Glutamatergic neuron (in vitro differentiated cells): Measurements from ENCODE around the gene CD8B. TPM values are rescaled to one million over a fixed set of nuclear protein-coding genes. Genes with fewer than 3 reads are reported as not detected.

Experiments used
- DNase-seq: peaks from one replicate; pipeline ENCODE4 v3.0.0; 2022
- H3K27ac Mint-ChIP-seq: one replicate; pipeline ENCODE4 v1.8.0; 2020; ENCODE audit warnings: mild to moderate bottlenecking, mixed read lengths, inconsistent platforms; ENCODE audit not compliant: unreplicated experiment
- H3K27me3 Mint-ChIP-seq: one replicate; pipeline ENCODE4 v1.8.0; 2020; ENCODE audit warnings: mild to moderate bottlenecking, moderate library complexity, mixed read lengths, inconsistent platforms; ENCODE audit not compliant: unreplicated experiment
- H3K36me3 Mint-ChIP-seq: one replicate; pipeline ENCODE4 v1.8.0; 2020; ENCODE audit warnings: mild to moderate bottlenecking, mixed read lengths, inconsistent platforms; ENCODE audit not compliant: unreplicated experiment
- H3K4me1 Mint-ChIP-seq: one replicate; pipeline ENCODE4 v1.8.0; 2020; ENCODE audit warnings: mild to moderate bottlenecking, low read depth, mixed read lengths, inconsistent platforms; ENCODE audit not compliant: unreplicated experiment
- H3K4me3 Mint-ChIP-seq: one replicate; pipeline ENCODE4 v1.8.0; 2020; ENCODE audit warnings: mild to moderate bottlenecking, mixed read lengths, inconsistent platforms; ENCODE audit not compliant: unreplicated experiment
- H3K9me3 Mint-ChIP-seq: one replicate; pipeline ENCODE4 v1.8.0; 2020; ENCODE audit warnings: mild to moderate bottlenecking, moderate library complexity, mixed read lengths, inconsistent platforms; ENCODE audit not compliant: unreplicated experiment
- total RNA-seq: library from RNA; stranded (reverse); fragmentation: NEBNext Ultra II Directional; extraction: Animal tissue kit (Norgen Biotek cat#: 25700); gene quantifications from one replicate; pipeline ENCODE4 v1.2.1, GENCODE V29; 2021; ENCODE audit not compliant: unreplicated experiment
- TF ChIP-seq, protein P1 (sequence below): fragments of 200-600 bp; sonication (generic); IDR thresholded peaks from one replicate; pipeline ENCODE4 v1.5.0; 2021; ENCODE audit not compliant: partially characterized antibody, unreplicated experiment

The CD8B gene
- total RNA-seq, 1 donor from 2014 or later, result not detected

DNA sequence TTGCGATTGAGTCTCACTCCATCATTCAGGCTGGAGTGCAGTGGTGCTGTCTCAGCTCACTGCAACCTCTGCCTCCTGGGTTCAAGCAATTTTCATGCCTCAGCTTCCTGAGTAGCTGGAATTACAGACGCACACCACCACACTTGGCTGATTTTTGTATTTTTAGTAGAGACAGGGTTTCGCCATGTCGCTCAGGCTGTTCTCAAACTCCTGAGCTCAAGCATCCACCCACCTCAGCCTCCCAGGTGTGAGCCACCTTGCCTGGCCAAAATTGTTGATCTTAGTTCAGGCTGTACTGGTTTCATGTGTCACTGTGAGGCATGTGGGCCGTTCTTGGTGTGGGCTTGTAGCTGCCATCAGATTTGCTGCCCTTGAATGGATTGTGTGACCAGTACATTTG lies 89.1 kb downstream of the CD8B start:
- H3K27me3 Mint-ChIP-seq, result no peaks in the 10 kb centered on the region
- H3K4me1 Mint-ChIP-seq, result no peaks in the 10 kb centered on the region
- H3K9me3 Mint-ChIP-seq, result no peaks in the 10 kb centered on the region
- no peak overlapping the region for H3K4me3 Mint-ChIP-seq
- no peaks in the 10 kb centered on the region for H3K36me3 Mint-ChIP-seq
- H3K27ac Mint-ChIP-seq, result no peak overlapping the region
- TF ChIP-seq, protein P1, sequence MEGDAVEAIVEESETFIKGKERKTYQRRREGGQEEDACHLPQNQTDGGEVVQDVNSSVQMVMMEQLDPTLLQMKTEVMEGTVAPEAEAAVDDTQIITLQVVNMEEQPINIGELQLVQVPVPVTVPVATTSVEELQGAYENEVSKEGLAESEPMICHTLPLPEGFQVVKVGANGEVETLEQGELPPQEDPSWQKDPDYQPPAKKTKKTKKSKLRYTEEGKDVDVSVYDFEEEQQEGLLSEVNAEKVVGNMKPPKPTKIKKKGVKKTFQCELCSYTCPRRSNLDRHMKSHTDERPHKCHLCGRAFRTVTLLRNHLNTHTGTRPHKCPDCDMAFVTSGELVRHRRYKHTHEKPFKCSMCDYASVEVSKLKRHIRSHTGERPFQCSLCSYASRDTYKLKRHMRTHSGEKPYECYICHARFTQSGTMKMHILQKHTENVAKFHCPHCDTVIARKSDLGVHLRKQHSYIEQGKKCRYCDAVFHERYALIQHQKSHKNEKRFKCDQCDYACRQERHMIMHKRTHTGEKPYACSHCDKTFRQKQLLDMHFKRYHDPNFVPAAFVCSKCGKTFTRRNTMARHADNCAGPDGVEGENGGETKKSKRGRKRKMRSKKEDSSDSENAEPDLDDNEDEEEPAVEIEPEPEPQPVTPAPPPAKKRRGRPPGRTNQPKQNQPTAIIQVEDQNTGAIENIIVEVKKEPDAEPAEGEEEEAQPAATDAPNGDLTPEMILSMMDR, result no peak
- no peak for DNase-seq

DNA sequence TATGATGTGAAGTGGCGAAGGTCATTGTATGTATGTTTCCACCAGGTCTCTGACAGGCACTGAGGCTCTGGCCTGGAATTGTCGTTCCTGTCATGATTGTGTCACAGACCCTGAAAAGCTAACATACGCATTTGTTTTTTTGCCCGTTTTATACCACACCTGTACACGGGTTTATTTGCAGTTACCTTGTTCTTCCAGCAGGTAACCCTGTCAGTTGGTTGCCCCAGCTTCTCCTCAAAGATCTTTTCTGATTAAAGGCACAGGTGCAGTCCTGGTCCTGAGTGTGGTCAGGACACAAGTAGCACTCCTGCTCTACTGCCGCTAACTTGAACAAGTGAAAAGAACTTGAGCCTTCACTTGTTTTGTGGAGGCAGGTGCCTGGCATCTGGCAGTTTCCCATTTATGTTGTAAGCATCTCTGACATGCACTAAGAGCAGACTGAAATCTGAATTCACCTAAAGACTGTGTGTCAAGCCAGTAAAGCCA lies 90.8 kb downstream of the CD8B start:
- no peaks in the 10 kb centered on the region for H3K36me3 Mint-ChIP-seq
- H3K27ac Mint-ChIP-seq, result no peak overlapping the region
- H3K4me1 Mint-ChIP-seq, result no peaks in the 10 kb centered on the region
- no peak for DNase-seq
- H3K4me3 Mint-ChIP-seq, result no peak overlapping the region
- H3K9me3 Mint-ChIP-seq, result no peaks in the 10 kb centered on the region
- H3K27me3 Mint-ChIP-seq, result no peaks in the 10 kb centered on the region
- TF ChIP-seq, protein P1, result no peak

DNA sequence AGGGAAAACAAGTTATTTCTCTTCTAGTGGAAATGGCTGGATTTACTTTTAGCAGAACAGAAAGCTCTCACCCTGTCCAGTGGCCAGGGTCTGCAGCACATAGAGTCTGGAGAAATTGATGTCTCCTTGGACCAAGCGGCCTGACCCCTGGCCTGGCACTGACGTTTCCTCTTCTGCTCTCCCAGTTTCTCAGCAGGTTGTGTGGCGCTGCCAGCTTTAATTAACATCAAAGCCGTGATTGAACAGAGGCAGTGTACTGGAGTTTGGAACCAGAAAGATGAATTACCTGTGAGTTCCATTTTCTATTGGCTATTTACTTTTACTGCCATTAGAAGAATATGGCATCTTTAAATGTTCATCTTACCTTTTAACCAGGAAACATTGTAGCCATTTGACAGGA lies 91.8 kb downstream of the CD8B start:
- no peak for DNase-seq
- H3K4me1 Mint-ChIP-seq, result peaks cover 1% of the 10 kb centered on the region
- H3K9me3 Mint-ChIP-seq, result no peaks in the 10 kb centered on the region
- TF ChIP-seq, protein P1, result no peak
- no peaks in the 10 kb centered on the region for H3K27me3 Mint-ChIP-seq
- no peak overlapping the region for H3K27ac Mint-ChIP-seq
- no peaks in the 10 kb centered on the region for H3K36me3 Mint-ChIP-seq
- no peak overlapping the region for H3K4me3 Mint-ChIP-seq

DNA sequence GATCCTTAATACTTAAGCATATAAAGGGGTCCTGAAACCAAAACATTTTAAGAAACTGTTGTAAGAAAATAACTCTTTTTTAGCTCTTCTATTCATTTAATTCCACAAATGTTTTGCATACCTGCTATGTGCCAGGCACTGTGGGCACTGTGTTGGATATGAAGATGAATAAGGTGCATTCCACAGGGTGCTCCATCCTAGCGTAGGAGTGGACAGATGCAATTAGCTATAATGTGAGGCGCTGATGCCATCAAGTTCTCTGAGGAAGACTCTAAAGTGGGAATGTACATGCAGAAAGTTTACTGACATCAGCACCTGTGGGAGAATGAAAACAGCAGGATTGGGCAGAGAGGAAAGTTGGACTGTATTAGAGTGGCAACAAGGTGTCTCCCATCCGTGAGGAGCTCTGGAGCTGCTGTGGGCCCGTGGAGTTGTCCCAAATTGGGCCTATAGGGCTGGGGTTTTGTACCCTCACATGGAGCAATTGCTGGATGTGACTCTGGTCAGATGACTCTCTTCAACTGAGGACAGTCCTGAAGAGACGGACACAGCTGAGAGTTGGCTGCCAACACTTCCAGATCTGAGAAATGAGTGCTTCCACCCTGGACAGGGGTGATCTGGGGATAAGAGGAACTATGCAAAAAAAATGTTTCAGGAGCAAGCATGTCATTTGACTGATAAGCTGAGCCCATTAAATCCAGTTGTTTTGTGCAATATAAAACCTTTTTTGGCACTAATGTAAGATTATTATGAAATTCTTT lies 93.3 kb downstream of the CD8B start:
- H3K36me3 Mint-ChIP-seq, result no peaks in the 10 kb centered on the region
- no peaks in the 10 kb centered on the region for H3K9me3 Mint-ChIP-seq
- no peaks in the 10 kb centered on the region for H3K27me3 Mint-ChIP-seq
- no peak overlapping the region for H3K27ac Mint-ChIP-seq
- no peak for DNase-seq
- TF ChIP-seq, protein P1, result no peak
- no peak overlapping the region for H3K4me3 Mint-ChIP-seq
- H3K4me1 Mint-ChIP-seq, result peaks cover 8% of the 10 kb centered on the region

Other genes with a start within 250 kb of the CD8B start
- gene RNF103, start 238.0 kb downstream of the CD8B start, total RNA-seq, result 25.2 TPM
- 38.8 TPM for gene RMND5A, start 141.6 kb downstream of the CD8B start, total RNA-seq
- 0.59 TPM for gene CD8A, start 71.0 kb downstream of the CD8B start, total RNA-seq
- gene RGPD1, start 80.2 kb upstream of the CD8B start, total RNA-seq, result 0.25 TPM
- gene PLGLB1, start 160.0 kb upstream of the CD8B start, total RNA-seq, result 5.4 TPM